ENCODE results near the gene MBP.

DNA sequence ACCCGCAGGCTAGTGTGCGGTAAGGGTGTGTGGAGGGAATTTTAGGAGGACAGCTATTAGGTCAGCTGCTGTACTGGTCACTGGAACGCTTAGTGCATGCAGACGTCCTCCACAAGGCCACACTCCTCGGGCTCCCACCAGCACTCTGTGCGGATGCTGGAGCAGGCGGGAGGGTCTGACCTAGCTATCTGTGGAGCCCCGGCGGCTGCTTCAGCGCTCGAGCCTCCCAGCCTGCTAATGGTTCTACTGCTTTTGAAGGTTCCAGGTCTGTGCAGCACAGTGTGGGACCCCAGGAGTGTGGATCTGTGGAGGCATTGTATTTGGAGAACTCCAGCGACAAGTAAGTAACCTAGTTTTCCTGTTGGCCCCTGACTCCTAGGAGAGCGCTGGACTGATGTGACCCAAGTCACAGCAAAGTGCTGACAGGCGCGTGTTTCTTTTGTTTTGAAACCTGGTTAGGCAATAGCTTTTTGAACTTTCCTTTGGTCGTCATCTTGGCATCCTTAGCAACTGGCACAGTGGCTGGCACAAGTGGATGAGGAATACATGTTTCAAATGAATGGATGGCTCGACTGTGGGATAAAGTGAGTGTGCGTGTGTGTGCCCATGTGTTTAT, 196.8 kb downstream of the MBP start:
- TF ChIP-seq CTCF (IDR thresholded peaks at IDR 0.05) = no peak
- no peak for TF ChIP-seq POLR2A (IDR thresholded peaks at IDR 0.05)
- no peak for TF ChIP-seq EP300 (IDR thresholded peaks at IDR 0.05)
- no peak for TF ChIP-seq POLR2AphosphoS5 (IDR thresholded peaks at IDR 0.05)
